MM.1S (cell line): ENCODE measurements around the gene SZT2.
"Not testable (repeated sequence)": the region's sequence is repeated elsewhere in the genome, so short reads cannot be mapped to it uniquely, and the experiment has no call there.

ENCODE experiments used
- DNase-seq: peaks from one replicate; pipeline ENCODE4 v3.0.0-alpha.2; 2015
- H2AFZ ChIP-seq: fragments of 300-600 bp; sonication (generic); 2 replicates; pipeline ENCODE4 v1.6.0; 2016; ENCODE audit warnings: antibody characterized with exemption, low read length
- H3F3A ChIP-seq: fragments of 300-600 bp; sonication (generic); 2 replicates; pipeline ENCODE4 v1.6.1; 2016; ENCODE audit warnings: mild to moderate bottlenecking, antibody characterized with exemption, low read length, moderate library complexity, mixed read lengths; ENCODE audit not compliant: insufficient read depth
- H3K27ac ChIP-seq: fragments of 300-600 bp; sonication (generic); 2 replicates; pipeline ENCODE4 v1.5.1; 2016; ENCODE audit warnings: mild to moderate bottlenecking, low read length
- H3K27me3 ChIP-seq: fragments of 300-600 bp; sonication (generic); replicated peaks from 2 replicates; pipeline ENCODE4 v1.6.0; 2016; ENCODE audit warnings: low read length; ENCODE audit not compliant: insufficient read depth
- H3K36me3 ChIP-seq: fragments of 300-600 bp; sonication (generic); replicated peaks from 2 replicates; pipeline ENCODE4 v1.6.1; 2016; ENCODE audit warnings: mild to moderate bottlenecking, low read length, mixed read lengths; ENCODE audit not compliant: insufficient read depth
- H3K4me1 ChIP-seq: fragments of 300-600 bp; sonication (generic); 2 replicates; pipeline ENCODE4 v1.6.1; 2016; ENCODE audit warnings: low read length, mixed read lengths
- H3K4me2 ChIP-seq: fragments of 300-600 bp; sonication (generic); 2 replicates; pipeline ENCODE4 v1.6.0; 2016; ENCODE audit warnings: low read depth, low read length
- H3K4me3 ChIP-seq: fragments of 300-600 bp; sonication (generic); 2 replicates; pipeline ENCODE4 v1.5.1; 2016; ENCODE audit warnings: low read length, mixed read lengths
- H3K79me2 ChIP-seq: fragments of 300-600 bp; sonication (generic); 2 replicates; pipeline ENCODE4 v1.6.1; 2016; ENCODE audit warnings: mixed run types, low read length, mixed read lengths
- H3K9ac ChIP-seq: fragments of 300-600 bp; sonication (generic); 2 replicates; pipeline ENCODE4 v1.6.1; 2016; ENCODE audit warnings: low read length, mixed read lengths
- H3K9me2 ChIP-seq: fragments of 300-600 bp; sonication (generic); replicated peaks from 2 replicates; pipeline ENCODE4 v1.6.1; 2016; ENCODE audit warnings: mild to moderate bottlenecking, low read length, mixed read lengths; ENCODE audit not compliant: insufficient read depth
- H3K9me3 ChIP-seq: fragments of 300-600 bp; sonication (generic); replicated peaks from 2 replicates; pipeline ENCODE4 v1.6.1; 2016; ENCODE audit warnings: mild to moderate bottlenecking, low read length, mixed read lengths; ENCODE audit not compliant: insufficient read depth
- H4K20me1 ChIP-seq: fragments of 300-600 bp; sonication (generic); 2 replicates; pipeline ENCODE4 v1.6.1; 2016; ENCODE audit warnings: mild to moderate bottlenecking, low read length, moderate library complexity, mixed read lengths; ENCODE audit not compliant: insufficient read depth
- CTCF ChIP-seq: fragments of 300-600 bp; sonication (generic); IDR thresholded peaks from 2 replicates; pipeline ENCODE4 v1.5.1; 2016; ENCODE audit warnings: antibody characterized with exemption, low read length, mixed read lengths
- EZH2 ChIP-seq: fragments of 300-600 bp; sonication (generic); optimal IDR thresholded peaks from 2 replicates; pipeline ENCODE3; 2017; ENCODE audit warnings: low read depth, mild to moderate bottlenecking, antibody characterized with exemption, low read length, mixed read lengths
- EZH2phosphoT487 ChIP-seq: fragments of 300-600 bp; sonication (generic); IDR thresholded peaks from 2 replicates; pipeline ENCODE4 v1.6.1; 2018; ENCODE audit warnings: antibody characterized with exemption, low read length

Gene SZT2

GRCh38 chr1:43395523-43395922 is 5.8 kb downstream of the SZT2 start:
- Histone ChIP-seq H3F3A (no peaks in the 10 kb centered on the region), H2AFZ (no peak overlapping the region), H3K9ac (no peak overlapping the region), H3K9me2 (no peaks in the 10 kb centered on the region), H3K4me3 (no peak overlapping the region), H3K4me1 (0 out of 2 replicates have a peak, but pooled peaks cover 5% of the 10 kb centered on the region), H3K9me3 (no peaks in the 10 kb centered on the region), H3K27ac (no peak overlapping the region), H3K4me2 (no peak overlapping the region), H3K27me3 (no peaks in the 10 kb centered on the region), H3K36me3 (no peaks in the 10 kb centered on the region), H3K79me2 (peaks cover 29% of the 10 kb centered on the region), H4K20me1 (no peaks in the 10 kb centered on the region)
- TF ChIP-seq CTCF (no peak), EZH2phosphoT487 (no peak), EZH2 (no peak)
- no peak for DNase-seq

GRCh38 chr1:43396059-43396458 is 6.4 kb downstream of the SZT2 start:
- Histone ChIP-seq H3K27ac (no peak overlapping the region), H3K4me1 (no peaks in the 10 kb centered on the region), H3K9me2 (no peaks in the 10 kb centered on the region), H3K79me2 (peaks cover 24% of the 10 kb centered on the region), H4K20me1 (no peaks in the 10 kb centered on the region), H3K9ac (no peak overlapping the region), H3K9me3 (no peaks in the 10 kb centered on the region), H3K4me2 (no peak overlapping the region), H3K36me3 (no peaks in the 10 kb centered on the region), H3K27me3 (no peaks in the 10 kb centered on the region), H2AFZ (no peak overlapping the region), H3F3A (no peaks in the 10 kb centered on the region), H3K4me3 (no peak overlapping the region)
- TF ChIP-seq EZH2 (no peak), CTCF (no peak), EZH2phosphoT487 (no peak)
- DNase-seq: no peak

DNA sequence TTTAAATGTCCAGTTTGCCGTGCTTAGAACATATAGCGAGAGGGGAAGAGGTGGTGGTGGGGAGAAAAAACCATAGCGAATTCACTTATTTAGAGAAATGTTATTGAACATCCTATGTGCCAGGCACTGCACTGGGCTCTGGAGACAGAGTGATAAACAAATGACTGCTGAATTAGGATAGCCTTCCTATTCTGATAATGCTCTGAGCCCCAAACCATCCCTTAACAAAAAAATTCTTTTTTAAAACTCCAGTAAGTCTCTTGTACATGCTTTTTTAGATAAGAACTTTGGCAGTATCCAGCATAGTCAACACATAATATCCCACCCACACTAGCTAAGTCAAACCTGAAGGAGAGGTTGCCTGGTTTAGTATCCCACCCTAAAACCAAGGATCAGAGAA is 8.5 kb downstream of the SZT2 start:
- H3K36me3 ChIP-seq: no peaks in the 10 kb centered on the region
- no peaks in the 10 kb centered on the region for H3K27me3 ChIP-seq
- no peaks in the 10 kb centered on the region for H4K20me1 ChIP-seq
- no peak overlapping the region for H3K9ac ChIP-seq
- no peaks in the 10 kb centered on the region for H3F3A ChIP-seq
- peaks cover 7% of the 10 kb centered on the region; the same call in 1 of the 2 replicates for H3K79me2 ChIP-seq
- no peaks in the 10 kb centered on the region for H3K9me2 ChIP-seq
- TF ChIP-seq CTCF: no peak
- no peak for TF ChIP-seq EZH2
- no peak for TF ChIP-seq EZH2phosphoT487
- no peak overlapping the region for H3K4me2 ChIP-seq
- H3K27ac ChIP-seq: no peak overlapping the region
- H3K4me3 ChIP-seq: no peak overlapping the region
- no peak overlapping the region for H2AFZ ChIP-seq
- H3K9me3 ChIP-seq: no peaks in the 10 kb centered on the region
- no peaks in the 10 kb centered on the region for H3K4me1 ChIP-seq
- DNase-seq: no peak

- H3K4me1 ChIP-seq, H3K4me2 ChIP-seq, H3K27me3 ChIP-seq, H3K9ac ChIP-seq, H3K27ac ChIP-seq, DNase-seq, H3K4me3 ChIP-seq, H3K79me2 ChIP-seq, H3K9me3 ChIP-seq, H4K20me1 ChIP-seq, H2AFZ ChIP-seq, H3F3A ChIP-seq, H3K36me3 ChIP-seq, H3K9me2 ChIP-seq: not testable (repeated sequence)
These were observed 10.7 kb downstream of the SZT2 start for GRCh38 chr1:43400441-43400840.
